ENCODE data around the gene SLC12A7. TPM values are rescaled to one million over a fixed set of nuclear protein-coding genes. Genes with fewer than 3 reads are reported as not detected.
"Not testable (repeated sequence)": the region's sequence is repeated elsewhere in the genome, so short reads cannot be mapped to it uniquely, and the experiment has no call there.

SLC12A7 gene
- total RNA-seq, 2 experiments from 2014 or later: 5.3 to 6.8 TPM

- ChIA-PET CTCF (no interaction called here), POLR2A (no interaction called here)
These were observed 9.7 kb downstream of the SLC12A7 start for GRCh38 chr5:1101961-1102713.

GRCh38 chr5:1100664-1101574, 10.9 kb downstream of the SLC12A7 start:
- CTCF ChIA-PET: no interaction called here

GRCh38 chr5:1099926-1100663, 11.8 kb downstream of the SLC12A7 start:
- ChIA-PET POLR2A (no interaction called here), CTCF (no interaction called here)

More at GRCh38 chr5:1100664-1101574, 10.9 kb downstream of the SLC12A7 start:
- POLR2A ChIA-PET: no interaction called here

- ChIA-PET CTCF (no interaction called here), POLR2A (no interaction called here)
These were observed 12.8 kb downstream of the SLC12A7 start for GRCh38 chr5:1098986-1099597.

GRCh38 chr5:1097988-1098385, 13.9 kb downstream of the SLC12A7 start:
- CTCF ChIA-PET, POLR2A ChIA-PET: not testable (repeated sequence)

GRCh38 chr5:1097381-1097987, 14.4 kb downstream of the SLC12A7 start:
- CTCF ChIA-PET: no interaction called here
- POLR2A ChIA-PET: no interaction called here

GRCh38 chr5:1096838-1097237, 15.0 kb downstream of the SLC12A7 start:
- ChIA-PET POLR2A (no interaction called here), CTCF (no interaction called here)

- CTCF ChIA-PET: no interaction called here
- POLR2A ChIA-PET: no interaction called here
These were observed 15.9 kb downstream of the SLC12A7 start for GRCh38 chr5:1095990-1096363.

GRCh38 chr5:1095302-1095989, 16.4 kb downstream of the SLC12A7 start:
- ChIA-PET POLR2A (no interaction called here), CTCF (no interaction called here)

GRCh38 chr5:1094670-1095190, 17.1 kb downstream of the SLC12A7 start:
- CTCF ChIA-PET: no interaction called here
- POLR2A ChIA-PET: no interaction called here

- ChIA-PET CTCF (no interaction called here), POLR2A (no interaction called here)
These were observed 18.5 kb downstream of the SLC12A7 start for GRCh38 chr5:1093361-1093760.

- CTCF ChIA-PET: no interaction called here
- POLR2A ChIA-PET: no interaction called here
These were observed 19.7 kb downstream of the SLC12A7 start for GRCh38 chr5:1092122-1092521.

GRCh38 chr5:1091632-1092031, 20.2 kb downstream of the SLC12A7 start:
- ChIA-PET POLR2A (no interaction called here), CTCF (no interaction called here)

GRCh38 chr5:1090538-1090937, 21.3 kb downstream of the SLC12A7 start:
- CTCF ChIA-PET: no interaction called here
- POLR2A ChIA-PET: no interaction called here

- POLR2A ChIA-PET: no interaction called here
- CTCF ChIA-PET: no interaction called here
These were observed 22.2 kb downstream of the SLC12A7 start for GRCh38 chr5:1089621-1090040.

GRCh38 chr5:1089146-1089545, 22.7 kb downstream of the SLC12A7 start:
- POLR2A ChIA-PET: no interaction called here

GRCh38 chr5:1088726-1089125, 23.1 kb downstream of the SLC12A7 start:
- ChIA-PET POLR2A (no interaction called here), CTCF (no interaction called here)

More at GRCh38 chr5:1089146-1089545, 22.7 kb downstream of the SLC12A7 start:
- CTCF ChIA-PET: no interaction called here

- CTCF ChIA-PET: no interaction called here
- POLR2A ChIA-PET: no interaction called here
These were observed 23.8 kb downstream of the SLC12A7 start for GRCh38 chr5:1088031-1088430.

GRCh38 chr5:1087428-1087827, 24.4 kb downstream of the SLC12A7 start:
- POLR2A ChIA-PET: no interaction called here

More at GRCh38 chr5:1087428-1087827, 24.4 kb downstream of the SLC12A7 start:
- CTCF ChIA-PET: no interaction called here

All from activated CD8-positive, alpha-beta memory T cell treated with anti-CD3 and anti-CD28 coated beads for 36 hours (primary cell).